Neural cell (in vitro differentiated cells): Measurements from ENCODE around the gene CPXM1. TPM values are rescaled to one million over a fixed set of nuclear protein-coding genes. Genes with fewer than 3 reads are reported as not detected.

Experiments used
- H2AFZ ChIP-seq: fragments of 200-600, 300-800 bp; sonication (generic), shearing (Covaris generic); 2 replicates; pipeline ENCODE4 v1.6.0; 2014; ENCODE audit warnings: low read depth, mild to moderate bottlenecking, antibody characterized with exemption, low read length, moderate library complexity
- H3F3A ChIP-seq: fragments of 200-600 bp; shearing (Covaris generic); 2 replicates; pipeline ENCODE4 v1.6.1; 2016; ENCODE audit warnings: mild to moderate bottlenecking, moderate library complexity, mixed read lengths, antibody characterized with exemption, low read length; ENCODE audit not compliant: insufficient read depth, poor library complexity, severe bottlenecking
- H3K27ac ChIP-seq: fragments of 200-600, 300-800 bp; sonication (generic), shearing (Covaris generic); 2 replicates; pipeline ENCODE4 v1.5.1; 2014; ENCODE audit warnings: mild to moderate bottlenecking, low read length, moderate library complexity
- H3K27me3 ChIP-seq: fragments of 300-800, 200-600 bp; sonication (generic), shearing (Covaris generic); 2 replicates; pipeline ENCODE4 v1.6.0; 2014; ENCODE audit warnings: mild to moderate bottlenecking, low read depth, low read length, moderate library complexity; ENCODE audit not compliant: insufficient read depth
- H3K36me3 ChIP-seq: fragments of 300-800, 200-600 bp; sonication (generic), shearing (Covaris generic); 2 replicates; pipeline ENCODE4 v1.5.1; 2014; ENCODE audit warnings: mild to moderate bottlenecking, antibody characterized with exemption, low read length, moderate library complexity; ENCODE audit not compliant: insufficient read depth
- H3K4me2 ChIP-seq: fragments of 300-800, 200-600 bp; sonication (generic), shearing (Covaris generic); 2 replicates; pipeline ENCODE4 v1.6.0; 2014; ENCODE audit warnings: mild to moderate bottlenecking, low read length
- H3K4me3 ChIP-seq: fragments of 300-800, 200-600 bp; sonication (generic), shearing (Covaris generic); 2 replicates; pipeline ENCODE4 v1.5.1; 2014; ENCODE audit warnings: mild to moderate bottlenecking, low read length, moderate library complexity
- H3K79me2 ChIP-seq: fragments of 200-600 bp; shearing (Covaris generic); replicated peaks from 2 replicates; pipeline ENCODE4 v1.6.0; 2014; ENCODE audit warnings: mild to moderate bottlenecking, low read length, moderate library complexity; ENCODE audit not compliant: insufficient read depth
- H3K9ac ChIP-seq: fragments of 300-800, 200-600 bp; sonication (generic), shearing (Covaris generic); 2 replicates; pipeline ENCODE4 v1.6.1; 2016; ENCODE audit warnings: mild to moderate bottlenecking, low read length, mixed read lengths
- H3K9me2 ChIP-seq: fragments of 200-600 bp; shearing (Covaris generic); 2 replicates; pipeline ENCODE4 v1.6.1; 2016; ENCODE audit warnings: mild to moderate bottlenecking, low read length, mixed read lengths; ENCODE audit not compliant: insufficient read depth
- H3K9me3 ChIP-seq: fragments of 200-600, 300-800 bp; sonication (generic), shearing (Covaris generic); 2 replicates; pipeline ENCODE4 v1.6.1; 2016; ENCODE audit warnings: mild to moderate bottlenecking, mixed run types, low read length, moderate library complexity, mixed read lengths
- H4K20me1 ChIP-seq: fragments of 200-600 bp; shearing (Covaris generic); 2 replicates; pipeline ENCODE4 v1.6.1; 2016; ENCODE audit warnings: mild to moderate bottlenecking, mixed run types; ENCODE audit not compliant: insufficient read depth
- EP300 ChIP-seq: fragments of 450-650 bp; conservative IDR thresholded peaks from 2 replicates; pipeline ENCODE4 v1.6.1; 2014; ENCODE audit warnings: antibody characterized with exemption, mild to moderate bottlenecking, moderate library complexity; ENCODE audit not compliant: poor library complexity, severe bottlenecking
- EZH2 ChIP-seq: fragments of 200-600, 300-800 bp; shearing (Covaris generic), sonication (generic); IDR thresholded peaks from 2 replicates; pipeline ENCODE4 v1.6.1; 2014; ENCODE audit warnings: antibody characterized with exemption, low read length, borderline replicate concordance, mild to moderate bottlenecking; ENCODE audit not compliant: insufficient read depth, poor library complexity, severe bottlenecking
- MXI1 ChIP-seq: fragments of 450-650 bp; conservative IDR thresholded peaks from 2 replicates; pipeline ENCODE4 v1.6.1; 2014; ENCODE audit warnings: antibody characterized with exemption, mild to moderate bottlenecking; ENCODE audit not compliant: poor library complexity, severe bottlenecking
- POLR2AphosphoS5 ChIP-seq: IDR thresholded peaks from 2 replicates; pipeline ENCODE4 v1.6.1; 2012
- RAD21 ChIP-seq: fragments of 450-650 bp; conservative IDR thresholded peaks from 2 replicates; pipeline ENCODE4 v1.6.1; 2014; ENCODE audit warnings: antibody characterized with exemption, mild to moderate bottlenecking, moderate library complexity
- SMC3 ChIP-seq: fragments of 450-650 bp; conservative IDR thresholded peaks from 2 replicates; pipeline ENCODE4 v1.6.1; 2014; ENCODE audit warnings: antibody characterized with exemption, mild to moderate bottlenecking, moderate library complexity; ENCODE audit not compliant: poor library complexity
- TAF1 ChIP-seq: IDR thresholded peaks from 2 replicates; pipeline ENCODE4 v1.6.1; 2012; ENCODE audit warnings: low read depth
- polyA plus RNA-seq: library from polyadenylated mRNA; depleted of rRNA; stranded (reverse); fragments of >200 nt; gene quantifications from 2 replicates; pipeline ENCODE4 v1.2.3, GENCODE V29; 2014
- TF ChIP-seq, protein P1 (sequence below): fragments of 450-650 bp; IDR thresholded peaks from 2 replicates; pipeline ENCODE4 v1.5.1; 2014; ENCODE audit warnings: antibody characterized with exemption, mild to moderate bottlenecking, moderate library complexity; ENCODE audit not compliant: poor library complexity, severe bottlenecking
- TF ChIP-seq, protein P2 (sequence below): IDR thresholded peaks from 2 replicates; pipeline ENCODE4 v1.6.1; 2012; ENCODE audit warnings: borderline replicate concordance

CPXM1 gene
- polyA plus RNA-seq, 1 donor from 2014 or later, result 44.0 TPM

DNA sequence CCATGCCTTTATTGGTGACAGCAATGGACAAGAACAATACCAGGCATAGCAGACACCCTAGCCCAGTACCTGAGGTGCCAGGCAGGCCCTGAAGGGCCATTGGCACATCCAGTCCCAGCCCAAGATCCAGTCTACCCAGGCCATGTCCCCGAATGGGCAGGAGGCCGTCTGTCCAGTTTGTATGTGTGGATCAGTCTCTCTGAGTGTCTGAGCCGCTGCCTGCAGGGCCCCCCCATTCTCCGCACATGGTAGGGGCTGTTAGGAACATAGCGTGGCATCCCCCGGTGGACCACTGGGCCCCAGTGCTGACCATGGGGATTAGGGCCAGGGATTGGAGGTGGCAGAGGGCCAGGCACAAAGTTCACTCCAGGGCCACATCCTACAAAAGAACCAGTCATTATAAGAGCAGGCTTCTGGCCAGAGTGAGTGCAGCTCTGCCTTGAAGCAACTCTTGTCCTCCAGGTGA lies 34.9 kb upstream of the CPXM1 start:
- Histone ChIP-seq H3K4me2 (no peak overlapping the region), H3K4me3 (no peak overlapping the region), H4K20me1 (no peaks in the 10 kb centered on the region), H3K9me3 (no peaks in the 10 kb centered on the region), H3K9me2 (no peaks in the 10 kb centered on the region), H3K9ac (no peak overlapping the region), H3K79me2 (no peaks in the 10 kb centered on the region), H3K27ac (no peak overlapping the region), H3F3A (no peaks in the 10 kb centered on the region), H3K36me3 (no peaks in the 10 kb centered on the region), H2AFZ (no peak overlapping the region), H3K27me3 (no peaks in the 10 kb centered on the region)
- TF ChIP-seq, protein P1, sequence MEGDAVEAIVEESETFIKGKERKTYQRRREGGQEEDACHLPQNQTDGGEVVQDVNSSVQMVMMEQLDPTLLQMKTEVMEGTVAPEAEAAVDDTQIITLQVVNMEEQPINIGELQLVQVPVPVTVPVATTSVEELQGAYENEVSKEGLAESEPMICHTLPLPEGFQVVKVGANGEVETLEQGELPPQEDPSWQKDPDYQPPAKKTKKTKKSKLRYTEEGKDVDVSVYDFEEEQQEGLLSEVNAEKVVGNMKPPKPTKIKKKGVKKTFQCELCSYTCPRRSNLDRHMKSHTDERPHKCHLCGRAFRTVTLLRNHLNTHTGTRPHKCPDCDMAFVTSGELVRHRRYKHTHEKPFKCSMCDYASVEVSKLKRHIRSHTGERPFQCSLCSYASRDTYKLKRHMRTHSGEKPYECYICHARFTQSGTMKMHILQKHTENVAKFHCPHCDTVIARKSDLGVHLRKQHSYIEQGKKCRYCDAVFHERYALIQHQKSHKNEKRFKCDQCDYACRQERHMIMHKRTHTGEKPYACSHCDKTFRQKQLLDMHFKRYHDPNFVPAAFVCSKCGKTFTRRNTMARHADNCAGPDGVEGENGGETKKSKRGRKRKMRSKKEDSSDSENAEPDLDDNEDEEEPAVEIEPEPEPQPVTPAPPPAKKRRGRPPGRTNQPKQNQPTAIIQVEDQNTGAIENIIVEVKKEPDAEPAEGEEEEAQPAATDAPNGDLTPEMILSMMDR, result no peak
- TF ChIP-seq RAD21 (no peak), MXI1 (no peak), POLR2AphosphoS5 (no peak), EP300 (no peak), TAF1 (no peak), EZH2 (no peak), SMC3 (no peak)
- TF ChIP-seq, protein P2, sequence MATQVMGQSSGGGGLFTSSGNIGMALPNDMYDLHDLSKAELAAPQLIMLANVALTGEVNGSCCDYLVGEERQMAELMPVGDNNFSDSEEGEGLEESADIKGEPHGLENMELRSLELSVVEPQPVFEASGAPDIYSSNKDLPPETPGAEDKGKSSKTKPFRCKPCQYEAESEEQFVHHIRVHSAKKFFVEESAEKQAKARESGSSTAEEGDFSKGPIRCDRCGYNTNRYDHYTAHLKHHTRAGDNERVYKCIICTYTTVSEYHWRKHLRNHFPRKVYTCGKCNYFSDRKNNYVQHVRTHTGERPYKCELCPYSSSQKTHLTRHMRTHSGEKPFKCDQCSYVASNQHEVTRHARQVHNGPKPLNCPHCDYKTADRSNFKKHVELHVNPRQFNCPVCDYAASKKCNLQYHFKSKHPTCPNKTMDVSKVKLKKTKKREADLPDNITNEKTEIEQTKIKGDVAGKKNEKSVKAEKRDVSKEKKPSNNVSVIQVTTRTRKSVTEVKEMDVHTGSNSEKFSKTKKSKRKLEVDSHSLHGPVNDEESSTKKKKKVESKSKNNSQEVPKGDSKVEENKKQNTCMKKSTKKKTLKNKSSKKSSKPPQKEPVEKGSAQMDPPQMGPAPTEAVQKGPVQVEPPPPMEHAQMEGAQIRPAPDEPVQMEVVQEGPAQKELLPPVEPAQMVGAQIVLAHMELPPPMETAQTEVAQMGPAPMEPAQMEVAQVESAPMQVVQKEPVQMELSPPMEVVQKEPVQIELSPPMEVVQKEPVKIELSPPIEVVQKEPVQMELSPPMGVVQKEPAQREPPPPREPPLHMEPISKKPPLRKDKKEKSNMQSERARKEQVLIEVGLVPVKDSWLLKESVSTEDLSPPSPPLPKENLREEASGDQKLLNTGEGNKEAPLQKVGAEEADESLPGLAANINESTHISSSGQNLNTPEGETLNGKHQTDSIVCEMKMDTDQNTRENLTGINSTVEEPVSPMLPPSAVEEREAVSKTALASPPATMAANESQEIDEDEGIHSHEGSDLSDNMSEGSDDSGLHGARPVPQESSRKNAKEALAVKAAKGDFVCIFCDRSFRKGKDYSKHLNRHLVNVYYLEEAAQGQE, result no peak

DNA sequence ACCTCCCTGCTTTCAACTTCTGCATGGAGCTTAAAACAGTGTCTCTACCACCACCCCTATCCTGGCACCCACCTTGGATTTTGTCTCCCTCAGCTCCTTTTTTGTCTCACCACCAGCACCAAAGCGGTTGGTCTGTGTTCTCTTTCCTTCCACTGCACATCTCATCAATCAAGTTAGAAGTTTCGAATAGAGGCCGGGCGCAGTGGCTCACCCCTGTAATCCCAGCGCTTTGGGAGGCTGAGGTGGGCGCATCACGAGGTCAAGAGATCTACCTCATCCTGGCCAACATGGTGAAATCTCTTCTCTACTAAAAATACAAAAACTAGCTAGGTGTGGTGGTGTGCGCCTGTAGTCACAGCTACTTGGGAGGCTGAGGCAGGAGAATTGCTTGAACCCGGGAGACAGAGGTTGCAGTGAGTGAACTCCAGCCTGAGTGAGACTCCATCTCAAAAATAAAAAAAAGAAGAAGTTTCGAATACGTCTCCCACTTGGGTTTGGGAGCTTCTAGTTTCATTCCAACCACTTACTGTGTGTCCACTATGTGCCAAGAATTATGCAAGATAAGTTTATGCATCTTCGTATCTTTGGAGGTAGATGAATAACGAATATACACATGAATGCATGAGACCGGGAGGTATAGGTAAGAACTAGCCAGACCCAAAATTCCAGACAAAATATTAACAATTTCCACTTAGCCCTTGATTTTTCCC lies 34.1 kb upstream of the CPXM1 start:
- no peaks in the 10 kb centered on the region for H3K9me3 ChIP-seq
- H3F3A ChIP-seq, result no peaks in the 10 kb centered on the region
- H2AFZ ChIP-seq, result no peak overlapping the region
- no peak overlapping the region for H3K4me2 ChIP-seq
- no peaks in the 10 kb centered on the region for H3K36me3 ChIP-seq
- no peaks in the 10 kb centered on the region for H3K79me2 ChIP-seq
- no peaks in the 10 kb centered on the region for H4K20me1 ChIP-seq
- H3K4me3 ChIP-seq, result no peak overlapping the region
- H3K27me3 ChIP-seq, result no peaks in the 10 kb centered on the region
- no peak overlapping the region for H3K9ac ChIP-seq
- TF ChIP-seq SMC3 (no peak), EZH2 (no peak), RAD21 (no peak), EP300 (no peak), MXI1 (no peak), POLR2AphosphoS5 (no peak), TAF1 (no peak)
- TF ChIP-seq, protein P1, result no peak
- TF ChIP-seq, protein P2, result no peak
- no peak overlapping the region for H3K27ac ChIP-seq
- H3K9me2 ChIP-seq, result no peaks in the 10 kb centered on the region
